Mesendoderm (in vitro differentiated cells): ENCODE results near the gene ARMC5.
A peak's percentile ranks its signal among the peaks of the same experiment; 100 is the strongest.

ENCODE experiments used
- DNase-seq: peaks from one replicate; pipeline ENCODE4 v3.0.0; 2013
- H2AK5ac ChIP-seq: 2 replicates; pipeline ENCODE4 v1.6.1; 2013; ENCODE audit warnings: low read length, inconsistent platforms
- H2BK120ac ChIP-seq: 2 replicates; pipeline ENCODE4 v1.6.1; 2013; ENCODE audit warnings: low read depth, mild to moderate bottlenecking, low read length, moderate library complexity, mixed read lengths
- H2BK15ac ChIP-seq: replicated peaks from 2 replicates; pipeline ENCODE4 v1.6.1; 2013; ENCODE audit warnings: low read depth, mild to moderate bottlenecking, moderate library complexity
- H2BK5ac ChIP-seq: 2 replicates; pipeline ENCODE4 v1.6.1; 2013; ENCODE audit warnings: low read length, inconsistent platforms
- H3K18ac ChIP-seq: 2 replicates; pipeline ENCODE4 v1.6.1; 2013; ENCODE audit warnings: mild to moderate bottlenecking, low read length, mixed read lengths
- H3K23ac ChIP-seq: one replicate; pipeline ENCODE4 v1.6.1; 2013; ENCODE audit warnings: low read length
- H3K27ac ChIP-seq: 2 replicates; pipeline ENCODE4 v1.5.1; 2013; ENCODE audit warnings: low read depth, mild to moderate bottlenecking, inconsistent platforms, low read length, moderate library complexity
- H3K27me3 ChIP-seq: 2 replicates; pipeline ENCODE4 v1.6.1; 2013; ENCODE audit warnings: low read length, control low read depth, mild to moderate bottlenecking, inconsistent platforms; ENCODE audit not compliant: insufficient read depth, poor library complexity
- H3K36me3 ChIP-seq: 2 replicates; pipeline ENCODE4 v1.6.1; 2013; ENCODE audit warnings: low read length, inconsistent platforms; ENCODE audit not compliant: control insufficient read depth, insufficient read depth
- H3K4ac ChIP-seq: one replicate; pipeline ENCODE4 v1.6.1; 2013; ENCODE audit warnings: low read depth, mild to moderate bottlenecking, low read length, moderate library complexity
- H3K4me1 ChIP-seq: 2 replicates; pipeline ENCODE4 v1.6.1; 2013; ENCODE audit warnings: low read depth, low read length, inconsistent platforms; ENCODE audit not compliant: control insufficient read depth
- H3K4me2 ChIP-seq: 2 replicates; pipeline ENCODE4 v1.6.1; 2013; ENCODE audit warnings: low read length
- H3K4me3 ChIP-seq: 2 replicates; pipeline ENCODE4 v1.5.1; 2013; ENCODE audit warnings: mild to moderate bottlenecking, low read length
- H3K56ac ChIP-seq: one replicate; pipeline ENCODE4 v1.6.1; 2013; ENCODE audit warnings: low read length
- H3K79me1 ChIP-seq: 2 replicates; pipeline ENCODE4 v1.6.1; 2013; ENCODE audit warnings: low read length, inconsistent platforms
- H3K79me2 ChIP-seq: 2 replicates; pipeline ENCODE4 v1.6.1; 2013; ENCODE audit warnings: mild to moderate bottlenecking, low read length; ENCODE audit not compliant: control insufficient read depth, insufficient read depth
- H3K9ac ChIP-seq: 2 replicates; pipeline ENCODE4 v1.6.1; 2013; ENCODE audit warnings: low read length, inconsistent platforms
- H4K5ac ChIP-seq: one replicate; pipeline ENCODE4 v1.6.1; 2013; ENCODE audit warnings: low read length
- H4K8ac ChIP-seq: one replicate; pipeline ENCODE4 v1.6.1; 2013; ENCODE audit warnings: low read depth, mild to moderate bottlenecking, control low read depth, low read length, moderate library complexity
- WGBS: extraction: QIAGEN DNeasy Blood & Tissue Kit; methylation state at CpG from one replicate; pipeline ENCODE4 v1.1.7; 2013; ENCODE audit warnings: low lambda C conversion rate, missing lambda C conversion rate; ENCODE audit not compliant: insufficient coverage; ENCODE audit errors: extremely low coverage; 5-methylcytosine and 5-hydroxymethylcytosine counted together

The ARMC5 gene

DNA sequence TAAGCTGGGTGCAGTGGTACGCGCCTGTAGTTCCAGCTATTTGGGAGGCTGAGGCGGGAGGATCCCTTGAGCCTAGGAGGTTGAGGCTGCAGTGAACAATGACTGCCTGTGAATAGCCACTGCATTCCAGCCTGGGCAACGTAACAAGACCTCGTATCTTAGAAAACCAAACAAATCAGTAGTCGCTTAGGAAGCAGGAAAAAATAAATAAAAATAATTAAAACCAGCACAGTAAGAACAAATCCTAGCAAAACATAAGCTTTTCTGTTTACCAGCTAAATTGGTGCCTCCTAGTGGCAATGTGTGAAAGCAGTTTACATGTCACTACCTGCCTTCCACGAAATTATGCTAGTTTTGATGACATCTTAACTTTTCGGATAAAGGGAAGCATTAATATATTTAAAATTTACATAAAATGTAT is 1.3 kb downstream of the ARMC5 start:
- Histone ChIP-seq H3K56ac (peak overlapping the region; percentile 95), H3K79me2 (peaks cover 21% of the 10 kb centered on the region), H3K79me1 (peaks cover 18% of the 10 kb centered on the region), H2BK15ac (no peak overlapping the region), H4K5ac (peak overlapping the region; percentile 21), H3K4me2 (no peak overlapping the region), H3K36me3 (no peaks in the 10 kb centered on the region), H3K23ac (no peak overlapping the region), H4K8ac (no peak overlapping the region), H3K9ac (peak overlapping the region; percentile 96), H2BK120ac (no peak overlapping the region), H2AK5ac (no peak overlapping the region), H3K4me3 (no peak overlapping the region), H3K27ac (no peak overlapping the region), H3K4me1 (peaks cover 6% of the 10 kb centered on the region), H3K4ac (no peak overlapping the region), H2BK5ac (no peak overlapping the region), H3K18ac (no peak overlapping the region), H3K27me3 (no peaks in the 10 kb centered on the region)
- DNase-seq: peak; percentile 65
- no CpG with 5 or more reads among the region's 8 CpGs for WGBS

DNA sequence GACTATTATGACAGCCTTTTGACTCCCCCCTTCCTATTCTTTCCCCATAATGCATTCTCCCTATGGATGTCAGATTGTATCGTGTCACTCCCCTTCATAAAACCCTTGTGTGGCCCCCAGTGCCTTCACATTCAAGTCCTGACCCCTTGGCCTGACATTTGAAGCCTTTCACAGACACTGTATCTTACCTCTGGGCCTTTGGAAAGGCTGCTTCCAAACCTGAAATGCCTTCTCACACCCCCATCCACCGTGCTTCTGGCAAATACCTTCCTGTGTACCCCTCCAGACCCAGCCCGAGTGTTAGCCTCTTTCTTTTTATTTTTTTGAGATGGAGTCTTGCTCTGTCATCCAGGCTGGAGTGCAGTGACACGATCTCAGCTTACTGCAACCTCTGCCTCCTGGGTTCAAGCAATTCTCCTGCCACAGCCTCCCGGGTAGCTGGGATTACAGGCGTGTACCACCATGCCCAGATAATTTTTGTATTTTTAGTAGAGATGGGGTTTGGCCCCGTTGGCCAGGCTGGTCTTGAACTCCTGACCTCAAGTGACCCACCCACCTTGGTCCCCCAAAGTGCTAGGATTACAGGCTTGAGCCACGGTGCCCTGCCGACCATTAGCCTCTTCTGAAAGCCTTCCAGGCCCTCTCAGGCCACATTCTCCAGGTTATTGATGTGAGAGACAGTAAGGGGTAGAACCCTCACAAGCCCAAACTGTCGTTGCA is 2.1 kb downstream of the ARMC5 start:
- H3K9ac ChIP-seq: no peak overlapping the region
- DNase-seq: no peak
- H4K8ac ChIP-seq: no peak overlapping the region
- no CpG with 5 or more reads among the region's 10 CpGs for WGBS
- no peak overlapping the region for H3K4ac ChIP-seq
- peaks cover 21% of the 10 kb centered on the region for H3K79me2 ChIP-seq
- H2BK15ac ChIP-seq: no peak overlapping the region
- H3K18ac ChIP-seq: no peak overlapping the region
- H2AK5ac ChIP-seq: no peak overlapping the region
- H3K36me3 ChIP-seq: no peaks in the 10 kb centered on the region
- no peak overlapping the region for H2BK5ac ChIP-seq
- no peak overlapping the region for H3K27ac ChIP-seq
- no peak overlapping the region for H4K5ac ChIP-seq
- no peak overlapping the region for H3K4me2 ChIP-seq
- peaks cover 6% of the 10 kb centered on the region for H3K4me1 ChIP-seq
- H3K56ac ChIP-seq: no peak overlapping the region
- no peak overlapping the region for H2BK120ac ChIP-seq
- no peak overlapping the region for H3K23ac ChIP-seq
- peaks cover 18% of the 10 kb centered on the region for H3K79me1 ChIP-seq
- no peak overlapping the region for H3K4me3 ChIP-seq
- H3K27me3 ChIP-seq: no peaks in the 10 kb centered on the region

- Histone ChIP-seq H2BK5ac (no peak overlapping the region), H3K4me1 (peaks cover 6% of the 10 kb centered on the region), H3K23ac (no peak overlapping the region), H3K27me3 (no peaks in the 10 kb centered on the region), H3K27ac (no peak overlapping the region), H3K79me2 (peaks cover 13% of the 10 kb centered on the region), H2AK5ac (no peak overlapping the region), H2BK15ac (no peak overlapping the region), H2BK120ac (no peak overlapping the region), H3K9ac (no peak overlapping the region), H3K4me2 (no peak overlapping the region), H3K4ac (no peak overlapping the region), H3K18ac (no peak overlapping the region), H3K36me3 (no peaks in the 10 kb centered on the region), H4K5ac (no peak overlapping the region), H4K8ac (no peak overlapping the region), H3K4me3 (no peak overlapping the region), H3K56ac (no peak overlapping the region), H3K79me1 (peaks cover 10% of the 10 kb centered on the region)
- WGBS: no CpG with 5 or more reads among the region's 35 CpGs
- no peak for DNase-seq
Measured at GRCh38 chr16:31461921-31462804, 2.9 kb downstream of the ARMC5 start.

DNA sequence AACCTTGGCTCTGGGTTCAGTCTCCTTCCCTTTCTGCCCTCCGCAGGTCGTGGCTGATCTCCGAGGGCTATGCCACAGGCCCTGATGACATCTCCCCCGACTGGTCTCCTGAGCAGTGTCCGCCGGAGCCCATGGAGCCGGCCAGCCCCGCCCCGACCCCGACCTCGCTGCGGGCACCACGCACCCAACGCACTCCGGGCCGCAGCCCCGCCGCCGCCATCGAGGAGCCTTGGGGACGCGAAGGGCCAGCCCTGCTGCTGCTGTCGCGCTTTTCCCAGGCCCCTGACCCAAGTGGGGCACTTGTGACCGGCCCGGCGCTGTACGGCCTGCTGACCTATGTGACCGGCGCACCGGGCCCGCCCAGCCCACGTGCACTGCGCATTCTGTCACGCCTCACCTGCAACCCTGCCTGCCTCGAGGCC is 5.1 kb downstream of the ARMC5 start:
- no peak overlapping the region for H3K27ac ChIP-seq
- no peak overlapping the region for H2BK5ac ChIP-seq
- no peak overlapping the region for H3K9ac ChIP-seq
- WGBS: no CpG with 5 or more reads among the region's 36 CpGs
- H3K79me2 ChIP-seq: no peaks in the 10 kb centered on the region
- no peak overlapping the region for H3K23ac ChIP-seq
- H3K4ac ChIP-seq: no peak overlapping the region
- no peak overlapping the region for H2AK5ac ChIP-seq
- H3K79me1 ChIP-seq: no peaks in the 10 kb centered on the region
- H3K4me3 ChIP-seq: no peak overlapping the region
- H2BK120ac ChIP-seq: no peak overlapping the region
- H3K36me3 ChIP-seq: no peaks in the 10 kb centered on the region
- peaks cover 2% of the 10 kb centered on the region for H3K4me1 ChIP-seq
- no peak overlapping the region for H2BK15ac ChIP-seq
- no peak for DNase-seq
- H3K18ac ChIP-seq: no peak overlapping the region
- no peak overlapping the region for H4K8ac ChIP-seq
- no peak overlapping the region for H3K4me2 ChIP-seq
- H3K27me3 ChIP-seq: no peaks in the 10 kb centered on the region
- H4K5ac ChIP-seq: no peak overlapping the region
- no peak overlapping the region for H3K56ac ChIP-seq

- no peak for DNase-seq
- no peak overlapping the region for H3K27ac ChIP-seq
- no CpG with 5 or more reads among the region's 17 CpGs for WGBS
- H2BK120ac ChIP-seq: no peak overlapping the region
- no peaks in the 10 kb centered on the region for H3K36me3 ChIP-seq
- H3K56ac ChIP-seq: no peak overlapping the region
- no peak overlapping the region for H3K4me2 ChIP-seq
- no peak overlapping the region for H3K4ac ChIP-seq
- no peak overlapping the region for H3K23ac ChIP-seq
- no peaks in the 10 kb centered on the region for H3K79me1 ChIP-seq
- H2AK5ac ChIP-seq: no peak overlapping the region
- H2BK15ac ChIP-seq: no peak overlapping the region
- H3K27me3 ChIP-seq: no peaks in the 10 kb centered on the region
- H2BK5ac ChIP-seq: no peak overlapping the region
- H3K79me2 ChIP-seq: no peaks in the 10 kb centered on the region
- H3K4me1 ChIP-seq: peaks cover 2% of the 10 kb centered on the region
- no peak overlapping the region for H3K18ac ChIP-seq
- no peak overlapping the region for H4K8ac ChIP-seq
- H4K5ac ChIP-seq: no peak overlapping the region
- H3K4me3 ChIP-seq: no peak overlapping the region
- H3K9ac ChIP-seq: no peak overlapping the region
Measured at GRCh38 chr16:31464781-31465260, 5.5 kb downstream of the ARMC5 start.
